HepG2 (cell line): ENCODE data around the gene IRF3. TPM values are rescaled to one million over a fixed set of nuclear protein-coding genes. Genes with fewer than 3 reads are reported as not detected.
A peak's percentile ranks its signal among the peaks of the same experiment; 100 is the strongest.

Source experiments
- IRX3 ChIP-seq: sonication (generic); formaldehyde crosslinking; IDR thresholded peaks from 2 replicates; pipeline ENCODE4 v1.8.1; 2023; ENCODE audit warnings: mild to moderate bottlenecking, low read depth, missing genetic modification reagents, borderline replicate concordance
- KLF16 ChIP-seq, 2 experiments: sonication (generic) in 1 of 2; formaldehyde crosslinking in 1 of 2; IDR thresholded peaks; 2 replicates each; pipeline versions ENCODE4 v1.6.1 to v1.8.0; 2016 to 2023; ENCODE audit warnings: missing genetic modification reagents in 2 of 2, missing compliant biosample characterization in 1 of 2
- PAX8 ChIP-seq: sonication (generic); formaldehyde crosslinking; IDR thresholded peaks from 2 replicates; pipeline ENCODE4 v1.8.0; 2022; ENCODE audit warnings: mild to moderate bottlenecking, missing genetic modification reagents, borderline replicate concordance
- SAFB2 ChIP-seq: sonication (generic); formaldehyde crosslinking; IDR thresholded peaks from 2 replicates; pipeline ENCODE4 v1.5.1; 2020; ENCODE audit warnings: missing genetic modification reagents, low read depth, mild to moderate bottlenecking, borderline replicate concordance
- SUZ12 ChIP-seq: fragments of 150-350 bp; IDR thresholded peaks from 2 replicates; pipeline ENCODE4 v1.6.1; 2014; ENCODE audit warnings: low read depth, low read length
- TBX3 ChIP-seq: fragments of 450-650 bp; IDR thresholded peaks from 2 replicates; pipeline ENCODE4 v1.6.1; 2017; ENCODE audit warnings: antibody characterized with exemption, mild to moderate bottlenecking, inconsistent platforms, borderline replicate concordance
- ZFAT ChIP-seq: sonication (generic); formaldehyde crosslinking; conservative IDR thresholded peaks from 2 replicates; pipeline ENCODE4 v1.8.1; 2023; ENCODE audit warnings: missing genetic modification reagents, inconsistent platforms
- ZFP62 ChIP-seq: sonication (generic); formaldehyde crosslinking; IDR thresholded peaks from 2 replicates; pipeline ENCODE4 v1.4.0; 2020; ENCODE audit warnings: missing genetic modification reagents
- ZNF326 ChIP-seq: sonication (generic); formaldehyde crosslinking; IDR thresholded peaks from 2 replicates; pipeline ENCODE4 v1.4.0; 2020; ENCODE audit warnings: missing genetic modification reagents, borderline replicate concordance
- ZNF598 ChIP-seq: sonication (generic); formaldehyde crosslinking; IDR thresholded peaks from 2 replicates; pipeline ENCODE4 v1.5.1; 2020; ENCODE audit warnings: mild to moderate bottlenecking, missing genetic modification reagents, borderline replicate concordance
- ZNF652 ChIP-seq: IDR thresholded peaks from 2 replicates; pipeline ENCODE4 v1.6.1; 2016; ENCODE audit warnings: low read depth, borderline replicate concordance
- ZNF782 ChIP-seq: sonication (generic); formaldehyde crosslinking; IDR thresholded peaks from 2 replicates; pipeline ENCODE4 v1.4.0; 2020; ENCODE audit warnings: missing genetic modification reagents, mild to moderate bottlenecking, borderline replicate concordance
- ZSCAN9 ChIP-seq: IDR thresholded peaks from 2 replicates; pipeline ENCODE4 v1.6.1; 2016; ENCODE audit warnings: borderline replicate concordance
- polyA plus RNA-seq, 8 experiments: library from polyadenylated mRNA; depleted of rRNA in 3 of 8; stranded (reverse) in 7 of 8; unstranded in 1 of 8; fragments of >200 nt; fragmentation: Illumina TruSeq in 4 of 8; extraction: Trizol in 4 of 8; gene quantifications; 2 replicates each; pipeline versions ENCODE4 v1.2.1 to v1.2.3, GENCODE V29; 2011 to 2016; ENCODE audit warnings: low read depth in 4 of 8, missing spikeins in 1 of 8, mixed read lengths in 1 of 8; ENCODE audit not compliant: insufficient read depth in 1 of 8
- total RNA-seq, 5 experiments: library from RNA; depleted of rRNA; stranded (reverse); fragments of >200 nt; fragmentation: Illumina TruSeq; extraction: Trizol; gene quantifications; 2 replicates each; pipeline ENCODE4 v1.2.3, GENCODE V29; 2016; ENCODE audit warnings: low read depth in 1 of 5
- TF ChIP-seq, protein P1 (sequence below): sonication (generic); formaldehyde crosslinking; IDR thresholded peaks from 2 replicates; pipeline ENCODE4 v1.4.0; 2020; ENCODE audit warnings: missing genetic modification reagents
- TF ChIP-seq, protein P2 (sequence below): sonication (generic); formaldehyde crosslinking; IDR thresholded peaks from 2 replicates; pipeline ENCODE4 v1.8.0; 2022; ENCODE audit warnings: missing genetic modification reagents, mild to moderate bottlenecking, moderate library complexity, borderline replicate concordance
- TF ChIP-seq, protein P3 (sequence below), 2 experiments: sonication (generic) in 1 of 2; formaldehyde crosslinking in 1 of 2; IDR thresholded peaks; 2 replicates each; pipeline versions ENCODE4 v1.4.0 to v1.6.1; 2018 to 2020; ENCODE audit warnings: missing genetic modification reagents in 2 of 2, borderline replicate concordance in 1 of 2, low read depth in 1 of 2, mild to moderate bottlenecking in 1 of 2, missing biosample characterization in 1 of 2

The IRF3 gene
- total and polyA plus RNA-seq, 2 of the 13 experiments (the other 11 are each of a cell fraction or from before 2014, with no cell fraction given): 61.9 to 65.5 TPM

DNA sequence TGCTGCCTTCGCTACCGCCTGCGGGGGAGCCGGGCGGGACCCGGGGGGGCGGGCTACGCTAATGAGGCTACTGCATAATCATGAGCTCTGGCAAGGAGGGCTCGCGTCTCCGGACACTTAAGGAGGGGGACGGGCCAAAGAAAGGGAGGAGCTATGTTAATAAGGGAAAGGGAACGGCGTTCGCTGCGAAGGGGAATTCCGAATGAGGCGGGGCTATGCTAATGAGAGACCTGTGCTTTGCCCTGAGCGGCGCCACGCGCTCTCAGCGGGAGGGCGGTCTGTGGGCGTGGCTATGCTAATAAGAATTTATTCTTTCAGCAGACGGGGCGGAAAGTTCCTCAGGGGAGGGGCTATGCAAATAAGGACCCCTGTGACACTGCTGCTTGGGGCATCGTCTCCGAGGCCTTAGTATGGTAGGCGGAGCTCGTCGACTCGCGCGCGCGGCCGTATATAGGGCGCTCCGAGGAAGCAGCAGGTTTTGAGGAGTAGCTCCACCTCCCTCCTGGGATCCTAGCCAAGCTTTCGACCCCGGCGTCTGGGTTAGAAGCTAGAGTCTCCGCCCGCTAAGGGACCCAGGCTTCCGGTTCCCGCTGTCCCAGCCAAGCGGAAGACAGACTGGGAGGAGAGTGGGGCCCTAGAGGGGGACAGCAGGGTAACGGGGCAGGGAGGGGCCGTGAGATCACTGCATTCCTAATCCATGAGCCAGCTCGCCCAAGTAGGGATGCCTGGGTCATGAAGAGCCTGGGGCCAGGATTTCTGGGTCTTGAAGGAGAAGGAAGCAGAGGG is 25.4 kb downstream of the IRF3 start, which contains the start of gene RRAS (continued):
- TF ChIP-seq, protein P1, sequence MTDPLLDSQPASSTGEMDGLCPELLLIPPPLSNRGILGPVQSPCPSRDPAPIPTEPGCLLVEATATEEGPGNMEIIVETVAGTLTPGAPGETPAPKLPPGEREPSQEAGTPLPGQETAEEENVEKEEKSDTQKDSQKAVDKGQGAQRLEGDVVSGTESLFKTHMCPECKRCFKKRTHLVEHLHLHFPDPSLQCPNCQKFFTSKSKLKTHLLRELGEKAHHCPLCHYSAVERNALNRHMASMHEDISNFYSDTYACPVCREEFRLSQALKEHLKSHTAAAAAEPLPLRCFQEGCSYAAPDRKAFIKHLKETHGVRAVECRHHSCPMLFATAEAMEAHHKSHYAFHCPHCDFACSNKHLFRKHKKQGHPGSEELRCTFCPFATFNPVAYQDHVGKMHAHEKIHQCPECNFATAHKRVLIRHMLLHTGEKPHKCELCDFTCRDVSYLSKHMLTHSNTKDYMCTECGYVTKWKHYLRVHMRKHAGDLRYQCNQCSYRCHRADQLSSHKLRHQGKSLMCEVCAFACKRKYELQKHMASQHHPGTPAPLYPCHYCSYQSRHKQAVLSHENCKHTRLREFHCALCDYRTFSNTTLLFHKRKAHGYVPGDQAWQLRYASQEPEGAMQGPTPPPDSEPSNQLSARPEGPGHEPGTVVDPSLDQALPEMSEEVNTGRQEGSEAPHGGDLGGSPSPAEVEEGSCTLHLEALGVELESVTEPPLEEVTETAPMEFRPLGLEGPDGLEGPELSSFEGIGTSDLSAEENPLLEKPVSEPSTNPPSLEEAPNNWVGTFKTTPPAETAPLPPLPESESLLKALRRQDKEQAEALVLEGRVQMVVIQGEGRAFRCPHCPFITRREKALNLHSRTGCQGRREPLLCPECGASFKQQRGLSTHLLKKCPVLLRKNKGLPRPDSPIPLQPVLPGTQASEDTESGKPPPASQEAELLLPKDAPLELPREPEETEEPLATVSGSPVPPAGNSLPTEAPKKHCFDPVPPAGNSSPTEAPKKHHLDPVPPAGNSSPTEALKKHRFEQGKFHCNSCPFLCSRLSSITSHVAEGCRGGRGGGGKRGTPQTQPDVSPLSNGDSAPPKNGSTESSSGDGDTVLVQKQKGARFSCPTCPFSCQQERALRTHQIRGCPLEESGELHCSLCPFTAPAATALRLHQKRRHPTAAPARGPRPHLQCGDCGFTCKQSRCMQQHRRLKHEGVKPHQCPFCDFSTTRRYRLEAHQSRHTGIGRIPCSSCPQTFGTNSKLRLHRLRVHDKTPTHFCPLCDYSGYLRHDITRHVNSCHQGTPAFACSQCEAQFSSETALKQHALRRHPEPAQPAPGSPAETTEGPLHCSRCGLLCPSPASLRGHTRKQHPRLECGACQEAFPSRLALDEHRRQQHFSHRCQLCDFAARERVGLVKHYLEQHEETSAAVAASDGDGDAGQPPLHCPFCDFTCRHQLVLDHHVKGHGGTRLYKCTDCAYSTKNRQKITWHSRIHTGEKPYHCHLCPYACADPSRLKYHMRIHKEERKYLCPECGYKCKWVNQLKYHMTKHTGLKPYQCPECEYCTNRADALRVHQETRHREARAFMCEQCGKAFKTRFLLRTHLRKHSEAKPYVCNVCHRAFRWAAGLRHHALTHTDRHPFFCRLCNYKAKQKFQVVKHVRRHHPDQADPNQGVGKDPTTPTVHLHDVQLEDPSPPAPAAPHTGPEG: no peak
- TF ChIP-seq SUZ12: no peak
- TF ChIP-seq ZFP62 (CRISPR knock-in tag): no peak
- no peak for TF ChIP-seq ZNF652 (CRISPR knock-in tag)
- peak; percentile 70; the same call in 1 of the 2 replicates for TF ChIP-seq ZSCAN9 (CRISPR knock-in tag)
- TF ChIP-seq TBX3: no peak; the same call in 1 of the 2 replicates
- TF ChIP-seq, protein P2, sequence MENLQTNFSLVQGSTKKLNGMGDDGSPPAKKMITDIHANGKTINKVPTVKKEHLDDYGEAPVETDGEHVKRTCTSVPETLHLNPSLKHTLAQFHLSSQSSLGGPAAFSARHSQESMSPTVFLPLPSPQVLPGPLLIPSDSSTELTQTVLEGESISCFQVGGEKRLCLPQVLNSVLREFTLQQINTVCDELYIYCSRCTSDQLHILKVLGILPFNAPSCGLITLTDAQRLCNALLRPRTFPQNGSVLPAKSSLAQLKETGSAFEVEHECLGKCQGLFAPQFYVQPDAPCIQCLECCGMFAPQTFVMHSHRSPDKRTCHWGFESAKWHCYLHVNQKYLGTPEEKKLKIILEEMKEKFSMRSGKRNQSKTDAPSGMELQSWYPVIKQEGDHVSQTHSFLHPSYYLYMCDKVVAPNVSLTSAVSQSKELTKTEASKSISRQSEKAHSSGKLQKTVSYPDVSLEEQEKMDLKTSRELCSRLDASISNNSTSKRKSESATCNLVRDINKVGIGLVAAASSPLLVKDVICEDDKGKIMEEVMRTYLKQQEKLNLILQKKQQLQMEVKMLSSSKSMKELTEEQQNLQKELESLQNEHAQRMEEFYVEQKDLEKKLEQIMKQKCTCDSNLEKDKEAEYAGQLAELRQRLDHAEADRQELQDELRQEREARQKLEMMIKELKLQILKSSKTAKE (CRISPR knock-in tag): peak; percentile 88
- TF ChIP-seq KLF16 (CRISPR knock-in tag; IDR thresholded peaks at IDR 0.05): peak in 1 of 2 experiments; percentile 70; a peak in 1 of 4 replicates
- TF ChIP-seq ZNF326 (CRISPR knock-in tag): no peak
- no peak for TF ChIP-seq PAX8
- TF ChIP-seq ZFAT (CRISPR knock-in tag): no peak
- TF ChIP-seq ZNF782 (CRISPR knock-in tag): peak; percentile 28; the same call in 1 of the 2 replicates
- TF ChIP-seq IRX3 (CRISPR knock-in tag): no peak
- TF ChIP-seq SAFB2: no peak
- no peak for TF ChIP-seq ZNF598 (CRISPR knock-in tag)
- TF ChIP-seq, protein P3, sequence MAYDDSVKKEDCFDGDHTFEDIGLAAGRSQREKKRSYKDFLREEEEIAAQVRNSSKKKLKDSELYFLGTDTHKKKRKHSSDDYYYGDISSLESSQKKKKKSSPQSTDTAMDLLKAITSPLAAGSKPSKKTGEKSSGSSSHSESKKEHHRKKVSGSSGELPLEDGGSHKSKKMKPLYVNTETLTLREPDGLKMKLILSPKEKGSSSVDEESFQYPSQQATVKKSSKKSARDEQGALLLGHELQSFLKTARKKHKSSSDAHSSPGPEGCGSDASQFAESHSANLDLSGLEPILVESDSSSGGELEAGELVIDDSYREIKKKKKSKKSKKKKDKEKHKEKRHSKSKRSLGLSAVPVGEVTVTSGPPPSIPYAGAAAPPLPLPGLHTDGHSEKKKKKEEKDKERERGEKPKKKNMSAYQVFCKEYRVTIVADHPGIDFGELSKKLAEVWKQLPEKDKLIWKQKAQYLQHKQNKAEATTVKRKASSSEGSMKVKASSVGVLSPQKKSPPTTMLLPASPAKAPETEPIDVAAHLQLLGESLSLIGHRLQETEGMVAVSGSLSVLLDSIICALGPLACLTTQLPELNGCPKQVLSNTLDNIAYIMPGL (CRISPR knock-in tag; IDR thresholded peaks at IDR 0.05; ENCODE audit: borderline replicate concordance in 1 of 2, low read depth in 1 of 2): peak in 1 of 2 experiments; percentile 72; a peak in 2 of 4 replicates
